ENCODE results near the gene CIDEC.

CIDEC gene, protein sequence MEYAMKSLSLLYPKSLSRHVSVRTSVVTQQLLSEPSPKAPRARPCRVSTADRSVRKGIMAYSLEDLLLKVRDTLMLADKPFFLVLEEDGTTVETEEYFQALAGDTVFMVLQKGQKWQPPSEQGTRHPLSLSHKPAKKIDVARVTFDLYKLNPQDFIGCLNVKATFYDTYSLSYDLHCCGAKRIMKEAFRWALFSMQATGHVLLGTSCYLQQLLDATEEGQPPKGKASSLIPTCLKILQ

GRCh38 chr3:9879830-9880549 is at the start of gene CIDEC:
Gene CIDEC (minus strand): TSS chr3:9880253. CDS start chr3:9878486, 1,767 bp downstream.
- no peak for DNase-seq

GRCh38 chr3:9928158-9928557 is 48.1 kb upstream of the CIDEC start:
- no peak for DNase-seq

- no peak for DNase-seq
Measured at GRCh38 chr3:9918261-9919038, 38.4 kb upstream of the CIDEC start.

GRCh38 chr3:9917820-9918219 is 37.8 kb upstream of the CIDEC start:
- DNase-seq, result no peak

DNA sequence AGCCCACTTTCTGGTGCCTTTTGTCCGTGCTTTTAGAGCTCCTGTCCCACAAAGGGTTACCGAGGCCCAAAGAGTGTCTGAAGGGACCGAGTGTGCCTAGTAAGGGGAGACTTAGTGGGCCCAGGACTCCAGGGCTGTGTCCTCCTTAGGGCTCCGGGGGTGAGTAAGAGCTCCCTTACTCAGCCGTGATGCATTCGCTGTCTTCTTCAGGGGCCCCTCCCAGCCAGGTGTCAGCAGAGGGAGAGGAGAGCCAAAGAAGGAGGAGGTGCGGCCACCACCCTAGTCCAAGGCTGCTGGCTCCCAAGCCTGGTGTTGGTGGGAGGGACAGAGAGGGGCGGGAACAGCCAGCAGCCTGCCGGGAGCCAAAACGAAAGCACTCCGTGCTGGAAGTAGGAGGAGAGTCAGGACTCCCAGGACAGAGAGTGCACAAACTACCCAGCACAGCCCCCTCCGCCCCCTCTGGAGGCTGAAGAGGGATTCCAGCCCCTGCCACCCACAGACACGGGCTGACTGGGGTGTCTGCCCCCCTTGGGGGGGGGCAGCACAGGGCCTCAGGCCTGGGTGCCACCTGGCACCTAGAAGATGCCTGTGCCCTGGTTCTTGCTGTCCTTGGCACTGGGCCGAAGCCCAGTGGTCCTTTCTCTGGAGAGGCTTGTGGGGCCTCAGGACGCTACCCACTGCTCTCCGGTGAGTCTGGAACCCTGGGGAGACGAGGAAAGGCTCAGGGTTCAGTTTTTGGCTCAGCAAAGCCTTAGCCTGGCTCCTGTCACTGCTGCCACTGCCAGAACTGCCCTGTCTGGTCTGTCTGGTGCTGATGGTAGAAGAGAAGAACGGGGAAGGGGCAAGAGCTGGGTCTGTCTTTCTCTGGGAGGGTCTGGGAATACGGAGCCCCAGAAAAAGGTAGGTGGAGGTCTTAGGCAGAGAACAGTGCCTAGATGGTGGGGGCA is 37.0 kb upstream of the CIDEC start, which contains the start of gene IL17RC:
IL17RC (plus strand) TSS at position 365 of the 947 bp plus-strand sequence; CDS start at position 583, 218 bp downstream.
- peak; percentile 46 to 49 for DNase-seq

GRCh38 chr3:9916346-9916733 is 36.3 kb upstream of the CIDEC start:
- DNase-seq, result no peak

DNA sequence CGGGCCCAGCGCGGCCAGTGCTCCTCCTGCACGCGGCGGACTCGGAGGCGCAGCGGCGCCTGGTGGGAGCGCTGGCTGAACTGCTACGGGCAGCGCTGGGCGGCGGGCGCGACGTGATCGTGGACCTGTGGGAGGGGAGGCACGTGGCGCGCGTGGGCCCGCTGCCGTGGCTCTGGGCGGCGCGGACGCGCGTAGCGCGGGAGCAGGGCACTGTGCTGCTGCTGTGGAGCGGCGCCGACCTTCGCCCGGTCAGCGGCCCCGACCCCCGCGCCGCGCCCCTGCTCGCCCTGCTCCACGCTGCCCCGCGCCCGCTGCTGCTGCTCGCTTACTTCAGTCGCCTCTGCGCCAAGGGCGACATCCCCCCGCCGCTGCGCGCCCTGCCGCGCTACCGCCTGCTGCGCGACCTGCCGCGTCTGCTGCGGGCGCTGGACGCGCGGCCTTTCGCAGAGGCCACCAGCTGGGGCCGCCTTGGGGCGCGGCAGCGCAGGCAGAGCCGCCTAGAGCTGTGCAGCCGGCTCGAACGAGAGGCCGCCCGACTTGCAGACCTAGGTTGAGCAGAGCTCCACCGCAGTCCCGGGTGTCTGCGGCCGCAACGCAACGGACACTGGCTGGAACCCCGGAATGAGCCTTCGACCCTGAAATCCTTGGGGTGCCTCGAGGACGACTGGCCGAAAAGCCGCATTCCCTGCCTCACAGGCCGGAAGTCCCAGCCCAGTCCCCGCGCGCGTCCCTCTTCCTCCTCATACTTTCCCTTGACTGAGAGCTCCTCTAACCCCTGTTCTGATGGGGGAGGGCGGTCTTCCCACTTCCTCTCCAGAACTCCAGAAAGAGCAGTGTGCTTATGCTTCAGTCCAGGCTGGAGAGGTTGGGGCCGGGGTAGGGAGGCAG is 35.4 kb upstream of the CIDEC start:
- DNase-seq, result peak; percentile 23 to 55

- DNase-seq, result no peak
Measured at GRCh38 chr3:9914559-9915253, 34.7 kb upstream of the CIDEC start.

DNA sequence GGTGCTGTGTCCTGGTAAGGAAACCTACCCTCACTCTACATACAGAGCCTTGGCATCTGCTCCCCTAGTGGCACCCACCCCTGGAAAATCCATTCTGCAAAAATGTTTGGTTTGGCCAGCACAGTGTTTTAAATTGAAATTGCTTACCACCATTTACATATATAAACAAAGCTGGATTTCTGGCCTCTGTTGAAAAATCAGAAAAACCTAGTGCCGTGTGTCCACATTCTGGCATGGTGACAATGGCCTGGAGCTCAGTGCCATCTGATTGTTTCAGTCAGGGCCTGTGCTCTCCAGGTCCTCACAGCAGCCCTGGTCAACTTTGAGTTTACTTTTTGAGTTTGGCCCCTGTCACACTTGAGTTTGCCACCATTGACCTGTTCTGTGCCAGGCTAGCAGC is 34.0 kb upstream of the CIDEC start:
- DNase-seq, result no peak

GRCh38 chr3:9913601-9914000 is 33.5 kb upstream of the CIDEC start:
- DNase-seq, result no peak

DNA sequence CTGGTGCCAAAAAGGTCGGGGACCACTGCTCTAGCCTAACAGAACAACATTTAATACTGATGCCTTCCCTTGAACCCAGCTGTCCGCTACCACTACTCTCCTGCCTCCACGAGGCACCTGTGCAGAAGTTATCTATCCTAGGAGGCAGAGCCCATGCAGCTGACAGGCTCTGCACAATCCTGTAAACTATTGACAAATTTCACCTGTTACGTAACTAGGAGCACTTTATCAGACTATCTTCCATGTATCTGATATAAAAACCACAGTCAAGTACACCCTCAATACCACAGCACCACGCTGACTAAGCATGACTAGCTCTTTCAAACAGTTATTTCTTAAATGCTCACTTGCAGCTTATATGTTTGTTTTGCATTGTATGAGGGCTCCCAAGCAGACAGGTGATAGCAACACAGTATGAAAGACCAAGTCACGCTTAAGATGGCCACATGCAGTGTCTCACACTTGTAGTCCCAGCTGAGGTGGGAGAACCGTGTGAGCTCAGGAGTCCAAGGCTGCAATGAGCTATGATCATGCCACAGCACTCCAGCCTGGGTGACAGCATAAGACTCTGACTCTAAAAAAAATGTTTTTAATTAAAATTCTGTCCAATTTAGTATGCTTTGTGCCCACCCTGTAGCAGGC is 32.4 kb upstream of the CIDEC start:
- DNase-seq, result no peak

DNA sequence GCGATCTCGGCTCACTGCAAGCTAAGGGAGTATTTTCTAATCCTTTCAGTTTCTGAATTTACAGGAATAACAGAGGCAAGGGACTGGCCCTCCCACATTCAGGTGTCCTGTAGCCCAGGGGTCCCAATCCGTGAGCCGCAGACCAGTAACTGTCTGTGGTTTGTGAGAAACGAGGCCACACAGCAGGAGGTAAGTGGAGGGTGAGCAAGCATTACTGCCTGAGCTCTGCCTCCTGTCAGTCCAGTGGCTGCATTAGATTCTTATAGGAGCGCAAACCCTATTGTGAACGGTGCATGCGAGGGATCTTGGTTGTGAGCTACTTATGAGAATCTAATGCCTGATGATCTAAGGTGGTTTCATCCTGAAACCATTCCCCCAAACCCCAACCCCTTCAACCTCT is 31.8 kb upstream of the CIDEC start:
- no peak for DNase-seq

GRCh38 chr3:9909221-9910013 is 29.4 kb upstream of the CIDEC start:
- DNase-seq, result no peak

- no peak for DNase-seq
Measured at GRCh38 chr3:9908286-9908685, 28.2 kb upstream of the CIDEC start.

DNA sequence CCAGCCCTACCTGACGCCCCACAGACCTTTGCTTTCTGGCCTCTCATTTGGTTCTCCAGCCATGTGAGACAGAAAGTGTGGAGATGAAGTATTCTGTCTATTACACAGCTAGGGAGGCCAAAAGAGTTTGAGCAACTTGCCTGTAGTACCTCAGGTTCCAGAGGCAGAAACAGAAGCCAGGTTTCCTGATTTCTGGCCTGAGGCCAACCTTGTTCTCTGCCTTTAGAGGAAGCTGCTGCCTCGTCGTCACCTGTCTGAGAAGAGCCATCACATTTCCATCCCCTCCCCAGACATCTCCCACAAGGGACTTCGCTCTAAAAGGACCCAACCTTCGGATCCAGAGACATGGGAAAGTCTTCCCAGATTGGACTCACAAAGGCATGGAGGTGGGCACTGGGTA is 26.4 kb upstream of the CIDEC start:
- no peak for DNase-seq

DNA sequence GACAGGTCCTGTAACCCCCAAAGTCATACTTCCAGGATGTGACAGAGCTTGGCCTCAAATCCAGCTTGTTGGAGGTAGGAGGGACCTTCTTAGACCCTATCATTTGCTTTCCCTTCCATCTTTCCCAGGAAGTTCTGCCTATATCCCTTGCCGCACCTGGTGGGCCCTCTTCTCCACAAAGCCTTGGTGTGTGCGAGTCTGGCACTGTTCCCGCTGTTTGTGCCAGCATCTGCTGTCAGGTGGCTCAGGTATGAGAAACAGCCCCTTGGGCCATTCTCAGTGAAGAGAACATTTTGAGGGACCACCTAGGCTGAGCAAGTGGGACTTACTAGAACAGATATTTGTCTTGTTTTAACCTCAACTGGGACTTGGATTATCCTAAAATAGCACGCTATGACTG is 23.9 kb upstream of the CIDEC start:
- no peak for DNase-seq

DNA sequence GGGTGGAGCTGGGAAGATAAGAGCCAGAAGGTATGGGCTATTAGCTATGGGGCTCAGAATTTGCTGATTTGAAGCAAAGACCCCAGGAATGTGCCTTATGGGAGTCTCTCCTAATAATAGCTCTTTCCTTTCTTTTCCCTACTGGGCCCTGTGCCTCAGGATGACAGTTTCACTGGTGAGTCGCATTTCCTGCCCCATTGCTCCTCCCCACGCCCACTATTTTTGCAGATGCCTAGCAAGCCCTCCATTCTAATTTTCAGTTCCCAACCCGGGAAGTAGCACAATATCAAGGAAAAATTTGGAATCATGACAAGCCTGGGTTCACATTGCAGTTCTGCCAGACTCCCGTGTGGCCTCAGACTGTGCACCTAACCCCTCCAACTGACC is 23.2 kb upstream of the CIDEC start:
- DNase-seq, result no peak

- DNase-seq, result no peak
Measured at GRCh38 chr3:9902372-9903237, 22.6 kb upstream of the CIDEC start, which contains the start of gene IL17RE. Gene IL17RE (plus strand): TSS chr3:9902848. CDS start chr3:9902933, 85 bp downstream.
